ENCODE measurements around the gene CWC27. TPM values are rescaled to one million over a fixed set of nuclear protein-coding genes. Genes with fewer than 3 reads are reported as not detected.

CWC27 gene, protein sequence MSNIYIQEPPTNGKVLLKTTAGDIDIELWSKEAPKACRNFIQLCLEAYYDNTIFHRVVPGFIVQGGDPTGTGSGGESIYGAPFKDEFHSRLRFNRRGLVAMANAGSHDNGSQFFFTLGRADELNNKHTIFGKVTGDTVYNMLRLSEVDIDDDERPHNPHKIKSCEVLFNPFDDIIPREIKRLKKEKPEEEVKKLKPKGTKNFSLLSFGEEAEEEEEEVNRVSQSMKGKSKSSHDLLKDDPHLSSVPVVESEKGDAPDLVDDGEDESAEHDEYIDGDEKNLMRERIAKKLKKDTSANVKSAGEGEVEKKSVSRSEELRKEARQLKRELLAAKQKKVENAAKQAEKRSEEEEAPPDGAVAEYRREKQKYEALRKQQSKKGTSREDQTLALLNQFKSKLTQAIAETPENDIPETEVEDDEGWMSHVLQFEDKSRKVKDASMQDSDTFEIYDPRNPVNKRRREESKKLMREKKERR
- 1 to 10 TPM; 8.6 to 9.3 TPM for total RNA-seq

DNA sequence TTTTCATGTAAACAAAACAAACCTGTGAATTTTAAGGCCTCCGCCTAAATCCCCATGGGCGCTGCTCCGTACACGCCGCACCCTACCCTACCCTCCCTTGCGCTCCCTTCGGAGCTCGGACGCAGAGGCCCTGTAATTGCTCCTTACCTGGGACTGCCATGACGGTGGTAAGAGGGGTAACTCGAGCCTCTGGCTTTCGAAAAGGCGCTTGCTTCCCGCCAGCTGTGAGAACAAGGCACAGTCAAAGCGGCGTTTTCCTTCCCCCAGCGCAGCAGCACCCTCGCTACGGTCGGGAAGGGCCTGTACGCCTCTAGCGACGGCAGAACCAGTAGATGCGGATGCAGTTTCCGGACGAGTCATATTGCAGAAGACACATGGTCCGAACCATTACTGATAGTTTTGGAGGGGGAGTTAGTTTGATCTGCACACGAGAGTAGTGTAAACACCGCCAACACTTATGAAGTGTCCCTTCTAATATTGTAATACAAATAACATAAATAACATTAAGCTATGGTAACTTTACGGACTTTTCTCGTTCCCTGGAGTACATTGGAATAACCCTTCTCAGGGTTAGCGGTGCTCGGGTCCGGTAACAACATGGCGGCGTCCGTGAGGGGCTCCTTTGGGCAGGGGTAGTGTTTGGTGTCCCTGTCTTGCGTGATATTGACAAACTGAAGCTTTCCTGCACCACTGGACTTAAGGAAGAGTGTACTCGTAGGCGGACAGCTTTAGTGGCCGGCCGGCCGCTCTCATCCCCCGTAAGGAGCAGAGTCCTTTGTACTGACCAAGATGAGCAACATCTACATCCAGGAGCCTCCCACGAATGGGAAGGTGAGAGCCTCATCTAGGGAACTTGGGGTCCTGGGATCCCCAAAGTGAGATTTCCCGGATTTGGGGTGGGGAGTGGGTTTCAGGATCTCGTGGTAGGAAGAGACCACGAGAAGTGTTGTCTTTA, at the start of gene CWC27, which contains the start of gene SREK1IP1:
Gene CWC27, plus strand, starts transcription at position 573 of the 955 bp plus-strand sequence. Its CDS starts 217 bp downstream, at position 790.
Gene SREK1IP1, minus strand, starts transcription at position 334 of the 955 bp plus-strand sequence. Its CDS starts 174 bp downstream, at position 160.

Other genes starting within 250 kb of the CWC27 start
- not detected for gene SHISAL2B, start 78.4 kb upstream of the CWC27 start, total RNA-seq
- 1 to 10 TPM; 4.5 to 6.0 TPM for gene SREK1IP1, start 239 bp upstream of the CWC27 start, total RNA-seq

All from melanocyte of skin (primary cell).